Measurements from ENCODE around the gene PARD3B.

Gene PARD3B

GRCh38 chr2:204718607-204719006 lies 173.3 kb downstream of the PARD3B start:
- no peak for DNase-seq

- DNase-seq: no peak
Measured at GRCh38 chr2:204720874-204721273, 175.6 kb downstream of the PARD3B start.

- no peak for DNase-seq
Measured at GRCh38 chr2:204722207-204722606, 176.9 kb downstream of the PARD3B start.

GRCh38 chr2:204722691-204723090 lies 177.4 kb downstream of the PARD3B start:
- DNase-seq: no peak

GRCh38 chr2:204725693-204726360 lies 180.6 kb downstream of the PARD3B start:
- no peak for DNase-seq

GRCh38 chr2:204726831-204727230 lies 181.6 kb downstream of the PARD3B start:
- no peak for DNase-seq

GRCh38 chr2:204727368-204727767 lies 182.1 kb downstream of the PARD3B start:
- no peak for DNase-seq

GRCh38 chr2:204730603-204731002 lies 185.3 kb downstream of the PARD3B start:
- no peak for DNase-seq

GRCh38 chr2:204732019-204732418 lies 186.7 kb downstream of the PARD3B start:
- no peak for DNase-seq

- DNase-seq: no peak
Measured at GRCh38 chr2:204737296-204737695, 192.0 kb downstream of the PARD3B start.

- no peak for DNase-seq
Measured at GRCh38 chr2:204738721-204739120, 193.4 kb downstream of the PARD3B start.

- DNase-seq: no peak
Measured at GRCh38 chr2:204743393-204743960, 198.2 kb downstream of the PARD3B start.

GRCh38 chr2:204744506-204744905 lies 199.2 kb downstream of the PARD3B start:
- no peak for DNase-seq

- no peak for DNase-seq
Measured at GRCh38 chr2:204748286-204748685, 203.0 kb downstream of the PARD3B start.

- DNase-seq: no peak
Measured at GRCh38 chr2:204749319-204749718, 204.0 kb downstream of the PARD3B start.

- no peak for DNase-seq
Measured at GRCh38 chr2:204750389-204750788, 205.1 kb downstream of the PARD3B start.

GRCh38 chr2:204751472-204751871 lies 206.2 kb downstream of the PARD3B start:
- DNase-seq: no peak

- no peak for DNase-seq
Measured at GRCh38 chr2:204753841-204754240, 208.6 kb downstream of the PARD3B start.

GRCh38 chr2:204754898-204755297 lies 209.6 kb downstream of the PARD3B start:
- DNase-seq: no peak

GRCh38 chr2:204763974-204764703 lies 218.9 kb downstream of the PARD3B start:
- DNase-seq: no peak

GRCh38 chr2:204770735-204771134 lies 225.5 kb downstream of the PARD3B start:
- no peak for DNase-seq

GRCh38 chr2:204771721-204772120 lies 226.4 kb downstream of the PARD3B start:
- DNase-seq: no peak

- DNase-seq: no peak
Measured at GRCh38 chr2:204772546-204772945, 227.3 kb downstream of the PARD3B start.

- no peak for DNase-seq
Measured at GRCh38 chr2:204775766-204776165, 230.5 kb downstream of the PARD3B start.

Data from NCI-H146 (cell line).